Esophagus (tissue), 2 donors: ENCODE measurements around the gene TSPAN1. TPM values are rescaled to one million over a fixed set of nuclear protein-coding genes. Genes with fewer than 3 reads are reported as not detected.

Experiments used
- H3K27ac ChIP-seq, 2 donors: one replicate each; pipeline ENCODE4 v1.5.1; 2013; ENCODE audit warnings: low read depth in 2 of 2, mild to moderate bottlenecking in 2 of 2, inconsistent platforms in 1 of 2, low read length in 1 of 2, moderate library complexity in 1 of 2
- H3K27me3 ChIP-seq, 2 donors: one replicate each; pipeline ENCODE4 v1.6.1; 2013; ENCODE audit warnings: low read length in 2 of 2, control low read depth in 1 of 2, mild to moderate bottlenecking in 1 of 2; ENCODE audit not compliant: insufficient read depth in 2 of 2, control insufficient read depth in 1 of 2
- H3K36me3 ChIP-seq, 2 donors: one replicate each; pipeline ENCODE4 v1.6.1; 2013; ENCODE audit warnings: low read length in 1 of 2; ENCODE audit not compliant: control insufficient read depth in 2 of 2, insufficient read depth in 2 of 2
- H3K4me1 ChIP-seq, 2 donors: one replicate each; pipeline ENCODE4 v1.6.1; 2013; ENCODE audit warnings: low read length in 1 of 2; ENCODE audit not compliant: control insufficient read depth in 2 of 2, insufficient read depth in 2 of 2
- H3K4me3 ChIP-seq, 2 donors: one replicate each; pipeline ENCODE4 v1.5.1; 2013; ENCODE audit warnings: low read length in 2 of 2, mild to moderate bottlenecking in 2 of 2, low read depth in 1 of 2, moderate library complexity in 1 of 2
- H3K9me3 ChIP-seq, 2 donors: one replicate each; pipeline ENCODE4 v1.6.1; 2013; ENCODE audit warnings: mild to moderate bottlenecking in 2 of 2, low read depth in 1 of 2, low read length in 1 of 2, moderate library complexity in 1 of 2; ENCODE audit not compliant: control insufficient read depth in 2 of 2, insufficient read depth in 1 of 2
- WGBS, 2 donors: extraction: QIAGEN DNeasy Blood & Tissue Kit; methylation state at CpG; one replicate each; pipeline ENCODE4 v1.1.7; 2013; 5-methylcytosine and 5-hydroxymethylcytosine counted together
- polyA plus RNA-seq, 2 donors: library from polyadenylated mRNA; stranded (reverse); fragments of 200-250 nt; gene quantifications; one replicate each; pipeline ENCODE4 v1.2.3, GENCODE V29; 2013
- donor health status: healthy with polysubstance abuse.
- donor health status: Bipolar disorder and iron deficiency.

The TSPAN1 gene
- polyA plus RNA-seq, 2 donors = 2.2 to 2.3 TPM

DNA sequence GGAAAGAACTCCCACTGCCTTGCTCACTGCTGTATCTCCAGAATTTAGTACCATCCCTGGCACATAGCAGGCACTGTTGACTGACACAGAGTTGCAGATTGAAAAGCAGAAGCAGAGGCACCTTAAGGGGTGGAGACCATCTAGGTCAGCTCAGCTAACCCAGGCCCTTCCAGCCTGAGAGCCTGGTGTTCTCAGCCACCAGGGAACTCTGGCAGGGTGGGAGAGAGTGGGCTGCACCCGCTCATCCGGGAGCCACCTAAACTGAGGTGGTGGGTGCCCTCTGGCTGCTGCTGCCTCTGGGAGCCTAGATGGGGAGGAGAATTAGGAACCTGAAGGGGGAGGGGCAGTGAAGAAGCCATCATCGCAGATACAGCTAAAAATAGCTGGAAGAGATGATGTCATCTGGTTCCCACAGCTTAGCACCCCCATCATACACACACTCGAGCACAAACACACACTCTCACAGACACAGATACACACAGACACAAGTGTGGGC, 1.5 kb upstream of the TSPAN1 start:
- 37 to 40% methylated on average over 4 of the region's 4 CpGs for WGBS, 2 donors
- H3K9me3 ChIP-seq = no peaks in the 10 kb centered on the region
- H3K4me1 ChIP-seq = peaks cover 6 to 27% of the 10 kb centered on the region in 2 donors
- H3K4me3 ChIP-seq = no peak overlapping the region
- peak overlapping the region in 1 of 2 donors; percentile 37 for H3K27ac ChIP-seq
- H3K36me3 ChIP-seq = no peaks in the 10 kb centered on the region
- no peaks in the 10 kb centered on the region for H3K27me3 ChIP-seq

DNA sequence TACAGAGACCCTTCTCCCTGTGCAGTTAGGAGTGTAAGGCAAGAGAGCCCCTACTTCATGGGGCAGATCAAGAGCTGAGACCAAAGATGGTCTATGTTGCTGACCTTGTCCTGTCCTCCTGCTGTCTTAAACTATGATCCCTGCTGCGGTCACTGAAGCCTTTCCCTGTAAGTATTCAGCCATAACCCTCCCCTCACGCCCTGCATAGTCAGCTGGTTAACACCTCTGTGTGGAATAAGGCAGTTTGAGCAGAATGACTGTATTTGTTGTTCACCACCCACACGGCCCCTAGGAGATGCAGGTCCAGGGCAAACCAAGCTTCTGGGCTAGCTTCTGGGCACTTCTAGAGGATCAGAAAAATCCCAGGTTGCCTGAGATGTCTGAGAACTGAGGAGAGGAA, 356 bp downstream of the TSPAN1 start:
- Histone ChIP-seq H3K9me3 (no peaks in the 10 kb centered on the region), H3K4me3 (no peak overlapping the region), H3K27ac (peak overlapping the region; percentile 56 to 77), H3K27me3 (no peaks in the 10 kb centered on the region), H3K36me3 (no peaks in the 10 kb centered on the region), H3K4me1 (peaks cover 6 to 29% of the 10 kb centered on the region in 2 donors)
- WGBS, 2 donors = 56 to 65% methylated on average over 3 of the region's 3 CpGs

DNA sequence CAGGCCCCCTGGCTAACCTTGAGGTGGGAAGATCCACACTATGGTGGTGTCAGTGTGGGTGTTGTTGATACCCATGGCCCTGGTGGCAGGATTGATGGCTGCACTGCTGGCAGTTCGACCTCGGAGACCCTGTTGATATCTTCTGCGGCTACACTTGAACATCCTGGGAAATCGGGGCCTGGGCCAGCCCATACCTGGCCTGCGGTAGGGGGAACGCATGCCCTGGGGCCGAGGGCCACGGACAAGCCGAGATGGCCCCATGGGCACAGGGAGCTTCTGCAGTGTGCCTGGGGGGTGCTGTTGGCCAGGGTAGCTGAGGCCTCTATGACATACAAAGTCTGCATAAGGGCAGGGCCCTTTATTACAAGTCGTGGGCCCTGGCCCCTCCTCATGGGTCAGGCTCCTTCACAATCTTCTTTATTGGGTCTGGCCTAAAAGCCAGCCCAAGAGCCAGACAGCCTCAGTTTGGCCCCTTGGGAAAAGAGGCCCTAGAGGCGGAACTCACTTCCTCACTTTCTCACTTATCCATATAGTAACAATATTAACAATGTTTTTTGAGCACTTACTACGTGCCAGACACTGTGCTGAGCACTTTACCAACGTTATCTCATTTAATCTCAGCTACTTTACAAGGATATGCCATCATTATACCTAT, 1.5 kb downstream of the TSPAN1 start, which contains the start of gene P3R3URF:
P3R3URF (minus strand) TSS at position 278 of the 655 bp plus-strand sequence; CDS start at position 261, 17 bp downstream.
- H3K4me1 ChIP-seq = peaks cover 6 to 34% of the 10 kb centered on the region in 2 donors
- peak within 1 kb of the TSS; percentile 56 to 77 for H3K27ac ChIP-seq
- 87 to 90% methylated on average over 13 of the region's 13 CpGs for WGBS, 2 donors
- no peaks in the 10 kb centered on the region for H3K36me3 ChIP-seq
- H3K9me3 ChIP-seq = no peaks in the 10 kb centered on the region
- no peak within 1 kb of the TSS for H3K4me3 ChIP-seq
- H3K27me3 ChIP-seq = no peaks in the 10 kb centered on the region

DNA sequence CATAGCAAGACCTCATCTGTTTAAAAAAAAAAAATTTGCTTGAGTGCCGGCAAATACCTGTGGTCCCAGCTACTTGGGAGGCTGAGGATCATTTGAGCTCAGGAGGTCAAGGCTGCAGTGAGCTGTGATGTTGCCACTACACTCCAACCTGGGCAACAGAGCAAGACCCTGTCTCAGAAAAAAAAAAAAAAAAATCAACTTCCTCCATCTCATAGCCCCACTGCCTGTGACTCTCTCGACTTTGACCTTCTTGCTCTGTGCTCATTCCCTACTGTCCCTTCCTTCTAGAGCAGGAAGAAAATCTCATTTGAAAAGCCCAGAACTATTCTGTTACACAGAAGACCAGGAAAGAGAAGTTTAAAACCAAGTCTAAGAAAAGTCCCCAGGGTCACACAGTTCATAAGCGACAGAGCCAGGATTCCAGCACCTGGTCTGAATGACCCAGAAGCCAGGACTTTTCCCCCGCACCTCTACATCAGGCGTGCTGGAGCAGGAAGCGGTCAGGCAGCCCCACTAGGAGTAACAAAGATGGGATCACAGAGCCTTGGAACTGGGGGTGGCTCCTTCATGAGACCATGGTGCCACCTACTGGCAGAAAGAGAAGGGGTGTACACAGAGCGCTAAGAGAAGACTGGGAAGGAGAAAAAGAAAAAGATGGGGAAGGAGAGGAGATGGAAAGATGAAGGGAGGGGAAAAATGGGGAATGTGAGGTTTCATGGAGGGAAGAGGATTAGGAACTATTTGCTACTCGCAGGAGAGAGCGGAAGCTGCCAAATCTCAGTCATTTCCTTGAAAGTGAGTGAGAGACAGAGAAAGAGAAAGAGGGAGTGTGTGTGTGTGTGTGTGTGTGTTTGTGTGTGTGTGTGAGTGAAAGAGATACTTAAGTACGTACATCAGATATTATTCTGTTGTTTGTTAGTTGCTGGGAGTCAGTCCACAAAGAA, 4.5 kb downstream of the TSPAN1 start:
- Histone ChIP-seq H3K4me1 (peaks cover under 1 to 27% of the 10 kb centered on the region in 2 donors), H3K27ac (peak overlapping the region in 1 of 2 donors; percentile 33)

DNA sequence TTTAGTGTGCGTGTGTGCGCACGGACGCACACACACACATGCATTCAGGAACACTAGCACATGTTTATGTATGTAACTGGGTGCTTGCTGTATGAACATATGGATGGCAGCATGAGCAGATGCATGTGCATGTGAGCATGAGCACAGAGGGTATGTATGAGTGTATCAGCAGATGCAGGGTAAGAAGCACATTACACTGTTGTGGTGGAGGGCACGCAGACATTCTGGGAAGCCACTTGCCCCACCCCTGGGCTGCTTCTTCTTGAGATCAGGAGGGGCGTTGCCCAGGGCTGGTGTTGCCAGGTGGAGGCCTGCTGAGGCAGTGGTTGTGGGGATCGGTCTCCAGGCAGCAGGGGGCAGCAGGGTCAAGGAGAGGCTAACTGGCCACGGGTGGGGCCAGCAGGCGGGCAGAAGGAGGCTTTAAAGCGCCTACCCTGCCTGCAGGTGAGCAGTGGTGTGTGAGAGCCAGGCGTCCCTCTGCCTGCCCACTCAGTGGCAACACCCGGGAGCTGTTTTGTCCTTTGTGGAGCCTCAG, 5.3 kb downstream of the TSPAN1 start:
- H3K9me3 ChIP-seq = no peaks in the 10 kb centered on the region
- H3K36me3 ChIP-seq = no peaks in the 10 kb centered on the region
- no peak overlapping the region for H3K4me3 ChIP-seq
- no peaks in the 10 kb centered on the region for H3K27me3 ChIP-seq
- WGBS, 2 donors = 39% methylated on average over 12 of the region's 12 CpGs
- H3K4me1 ChIP-seq = peaks cover 0 to 26% of the 10 kb centered on the region in 2 donors
- peak overlapping the region; percentile 16 to 33 for H3K27ac ChIP-seq

More for the DNA sequence above, 4.5 kb downstream of the TSPAN1 start:
- H3K36me3 ChIP-seq = no peaks in the 10 kb centered on the region
- 10% methylated on average over 10 of the region's 10 CpGs for WGBS, 2 donors
- no peaks in the 10 kb centered on the region for H3K9me3 ChIP-seq
- H3K4me3 ChIP-seq = no peak overlapping the region
- H3K27me3 ChIP-seq = no peaks in the 10 kb centered on the region

DNA sequence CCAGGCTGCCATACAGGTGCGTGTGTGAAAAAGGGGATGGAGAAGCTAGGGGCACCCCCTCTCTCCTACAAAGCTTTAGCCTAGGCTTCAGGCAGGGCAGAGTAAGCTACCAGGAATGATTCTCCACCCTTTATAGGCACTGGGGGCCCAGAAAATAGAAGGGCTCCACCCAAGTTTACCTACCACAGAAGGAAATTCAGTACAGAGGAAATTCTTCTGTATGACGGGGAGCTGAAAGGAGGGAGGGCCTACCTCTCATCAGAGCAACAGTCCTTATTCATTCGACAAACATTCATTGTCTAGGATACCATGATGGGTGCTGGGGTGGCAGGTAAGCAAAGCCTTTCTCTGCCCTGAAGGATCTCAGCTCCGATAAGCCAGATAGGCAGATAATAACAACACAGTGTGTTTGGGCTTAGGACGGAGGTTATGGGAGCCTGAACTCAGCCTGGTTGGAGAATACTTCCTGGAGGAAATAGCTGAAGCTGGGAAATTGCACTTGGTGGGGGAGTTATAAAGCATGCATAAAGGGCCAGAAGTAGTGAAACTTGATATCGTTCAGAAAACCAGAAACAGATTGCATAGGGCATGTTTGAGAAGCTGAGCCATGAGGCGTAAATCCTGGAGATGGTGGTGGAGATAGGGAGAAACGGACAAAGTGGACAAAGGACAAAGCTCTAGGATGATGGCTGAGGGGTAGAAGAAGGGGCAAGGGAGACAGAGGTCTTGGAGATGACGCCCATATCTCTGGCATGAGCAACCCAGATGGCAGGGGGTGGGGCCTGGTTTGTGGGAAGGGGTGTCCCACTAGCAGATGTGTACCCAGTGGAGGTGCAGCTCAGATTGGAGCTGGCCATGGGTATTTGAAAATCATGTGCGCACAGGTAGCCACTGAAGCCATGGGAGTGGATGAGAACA, 6.7 kb downstream of the TSPAN1 start:
- H3K36me3 ChIP-seq = no peaks in the 10 kb centered on the region
- H3K27ac ChIP-seq = no peak overlapping the region
- 65 to 69% methylated on average over 10 of the region's 10 CpGs for WGBS, 2 donors
- no peak overlapping the region for H3K4me3 ChIP-seq
- peaks cover 0 to 26% of the 10 kb centered on the region in 2 donors for H3K4me1 ChIP-seq
- H3K9me3 ChIP-seq = no peaks in the 10 kb centered on the region
- no peaks in the 10 kb centered on the region for H3K27me3 ChIP-seq

DNA sequence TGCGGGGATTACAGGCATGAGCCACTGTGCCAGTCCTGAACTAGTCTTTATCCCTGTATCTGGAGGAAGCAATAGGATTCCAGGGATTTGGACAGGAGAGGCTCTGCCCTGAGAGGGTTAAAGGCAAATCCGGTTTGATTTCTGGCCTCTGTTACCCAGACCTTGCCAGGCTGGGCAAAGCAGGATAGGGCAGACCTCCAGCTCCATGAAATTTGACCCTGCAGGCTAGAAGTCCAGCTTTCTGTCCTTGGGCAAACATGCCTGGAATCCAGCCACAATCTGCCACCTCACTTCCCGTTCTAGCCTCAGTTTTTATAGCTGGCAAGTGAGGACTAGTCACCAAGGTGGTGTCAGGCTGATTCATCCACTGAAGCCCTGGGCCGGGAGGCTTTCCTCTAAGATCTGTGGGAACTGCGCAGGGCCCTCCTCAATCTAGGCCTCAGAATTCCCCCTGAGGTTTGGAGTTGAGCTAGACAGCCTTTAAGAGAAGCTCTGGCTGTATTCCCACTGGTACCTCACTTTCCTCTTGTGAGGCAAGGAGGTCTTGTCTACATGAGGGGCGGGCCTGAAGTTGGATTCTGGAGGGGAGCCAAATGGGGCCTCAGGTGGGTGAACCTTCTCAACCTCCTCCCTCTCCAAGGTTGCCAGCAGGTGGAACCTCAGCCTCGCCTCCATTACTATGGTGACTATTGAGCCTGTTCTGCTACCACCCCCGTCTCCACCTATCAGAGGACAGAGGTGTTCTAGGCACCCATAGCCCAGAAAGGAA, 8.4 kb downstream of the TSPAN1 start:
- H3K27me3 ChIP-seq = no peaks in the 10 kb centered on the region
- peaks cover 2 to 34% of the 10 kb centered on the region in 2 donors for H3K4me1 ChIP-seq
- H3K9me3 ChIP-seq = no peaks in the 10 kb centered on the region
- 37 to 39% methylated on average over 8 of the region's 8 CpGs for WGBS, 2 donors
- peak overlapping the region; percentile 81 to 89 for H3K27ac ChIP-seq
- H3K36me3 ChIP-seq = peaks cover 0 to 4% of the 10 kb centered on the region in 2 donors
- H3K4me3 ChIP-seq = no peak overlapping the region

DNA sequence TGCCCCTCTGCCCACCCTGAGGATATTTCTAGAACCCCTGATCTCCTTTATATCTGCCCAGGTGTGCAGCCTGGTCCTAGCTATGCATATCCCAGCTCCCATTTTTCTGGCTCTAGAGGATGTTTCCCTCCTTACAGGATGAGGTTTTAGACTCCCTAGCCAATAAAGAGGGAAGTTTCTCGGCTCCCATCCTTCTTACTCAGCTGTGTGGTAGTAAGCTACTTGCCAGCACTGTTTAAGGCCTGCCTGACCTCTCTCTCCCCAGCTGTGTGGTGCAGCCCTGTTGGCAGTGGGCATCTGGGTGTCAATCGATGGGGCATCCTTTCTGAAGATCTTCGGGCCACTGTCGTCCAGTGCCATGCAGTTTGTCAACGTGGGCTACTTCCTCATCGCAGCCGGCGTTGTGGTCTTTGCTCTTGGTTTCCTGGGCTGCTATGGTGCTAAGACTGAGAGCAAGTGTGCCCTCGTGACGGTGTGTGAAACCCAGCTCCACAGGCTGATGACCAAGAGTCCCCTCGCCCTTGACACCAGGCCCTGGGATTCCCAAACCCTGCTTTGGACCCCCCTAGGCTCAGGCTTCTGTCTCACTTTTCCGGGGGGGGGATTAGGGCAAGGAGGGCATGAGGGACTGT, 9.2 kb downstream of the TSPAN1 start:
- Histone ChIP-seq H3K27me3 (no peaks in the 10 kb centered on the region), H3K36me3 (peaks cover 0 to 4% of the 10 kb centered on the region in 2 donors), H3K4me3 (no peak overlapping the region), H3K9me3 (no peaks in the 10 kb centered on the region), H3K27ac (peak overlapping the region; percentile 81 to 89), H3K4me1 (peaks cover 3 to 34% of the 10 kb centered on the region in 2 donors)
- 78 to 81% methylated on average over 12 of the region's 12 CpGs for WGBS, 2 donors
